GM19023 (cell line): Measurements from ENCODE around the gene PLEKHG5.

Experiments used
- ATAC-seq: cut with Tn5 transposase; IDR thresholded peaks from one replicate; pipeline ENCODE4 v1.9.1; 2021; ENCODE audit warnings: mild to moderate bottlenecking, moderate library complexity; ENCODE audit not compliant: unreplicated experiment

PLEKHG5 gene

DNA sequence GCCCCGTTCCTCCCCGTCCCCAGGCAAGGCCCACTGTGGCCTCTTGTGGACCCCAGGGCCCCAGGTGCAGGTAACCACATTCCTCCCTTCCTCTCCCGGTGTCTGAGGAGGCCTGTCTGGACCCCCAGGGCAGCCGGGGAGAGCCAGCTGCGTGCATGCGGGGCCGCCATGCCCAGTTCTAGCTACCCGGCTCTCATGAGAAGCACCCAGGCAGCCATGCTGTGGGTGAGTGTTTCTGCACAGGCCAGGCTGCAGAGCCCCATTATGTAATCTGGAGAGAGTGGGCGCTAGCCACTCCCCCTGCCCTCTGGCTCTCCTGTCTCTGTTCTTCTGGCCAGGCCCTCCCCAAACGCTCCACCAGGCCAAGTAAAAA, 18.4 kb upstream of the PLEKHG5 start:
- no peak for ATAC-seq

DNA sequence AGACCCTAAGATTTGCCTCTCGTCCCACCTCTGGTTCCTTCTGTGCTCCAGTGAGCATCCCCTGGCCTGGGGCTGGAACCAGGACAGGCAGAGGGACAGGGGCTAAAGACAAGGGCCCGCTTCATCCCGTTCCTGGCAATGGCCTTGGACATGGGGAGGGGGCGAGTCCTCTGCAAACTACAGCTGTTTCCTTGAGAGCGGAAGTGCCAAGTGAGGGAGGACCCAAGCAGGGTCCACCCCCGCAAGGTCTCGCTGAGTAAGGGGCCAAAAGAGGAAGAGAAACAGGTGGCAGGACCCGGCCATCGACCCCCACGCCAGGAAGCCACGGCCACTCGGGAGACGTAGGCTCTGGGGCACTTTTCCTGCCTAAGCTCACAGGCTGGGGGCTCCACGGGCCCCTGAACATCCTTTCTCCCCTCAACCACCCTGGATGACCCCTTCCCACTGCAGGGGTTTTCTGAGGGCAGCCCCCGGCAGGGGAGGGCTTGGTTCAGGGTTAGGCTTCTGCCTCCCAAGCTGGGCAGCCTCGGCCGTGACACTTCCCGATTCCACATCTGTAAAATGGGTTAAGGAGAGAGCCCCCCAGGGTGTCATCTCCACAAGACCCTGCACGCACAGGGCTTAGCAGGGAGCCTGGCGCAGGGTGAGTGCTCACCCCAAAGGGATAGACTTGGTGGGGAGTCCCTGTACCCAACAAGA, 17.9 kb upstream of the PLEKHG5 start:
- no peak for ATAC-seq

DNA sequence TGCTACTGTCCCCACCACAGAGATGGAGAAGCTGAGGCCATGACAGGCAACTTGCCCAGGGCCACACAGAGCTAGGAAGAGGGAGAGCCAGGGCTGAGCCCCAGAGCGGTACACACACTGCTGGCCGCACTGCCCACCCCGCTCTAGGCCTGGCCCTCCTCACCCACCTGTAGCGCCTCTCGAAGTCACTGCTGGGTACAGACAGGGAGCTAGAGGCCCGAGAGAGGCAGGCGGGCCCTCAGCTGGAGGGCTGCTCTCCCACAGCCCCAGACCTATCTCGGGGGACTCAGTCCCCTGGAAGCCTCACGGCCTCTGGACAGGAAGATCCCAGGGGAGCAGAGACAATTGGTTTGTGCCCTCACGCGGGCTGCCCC, 17.3 kb upstream of the PLEKHG5 start:
- no peak for ATAC-seq

DNA sequence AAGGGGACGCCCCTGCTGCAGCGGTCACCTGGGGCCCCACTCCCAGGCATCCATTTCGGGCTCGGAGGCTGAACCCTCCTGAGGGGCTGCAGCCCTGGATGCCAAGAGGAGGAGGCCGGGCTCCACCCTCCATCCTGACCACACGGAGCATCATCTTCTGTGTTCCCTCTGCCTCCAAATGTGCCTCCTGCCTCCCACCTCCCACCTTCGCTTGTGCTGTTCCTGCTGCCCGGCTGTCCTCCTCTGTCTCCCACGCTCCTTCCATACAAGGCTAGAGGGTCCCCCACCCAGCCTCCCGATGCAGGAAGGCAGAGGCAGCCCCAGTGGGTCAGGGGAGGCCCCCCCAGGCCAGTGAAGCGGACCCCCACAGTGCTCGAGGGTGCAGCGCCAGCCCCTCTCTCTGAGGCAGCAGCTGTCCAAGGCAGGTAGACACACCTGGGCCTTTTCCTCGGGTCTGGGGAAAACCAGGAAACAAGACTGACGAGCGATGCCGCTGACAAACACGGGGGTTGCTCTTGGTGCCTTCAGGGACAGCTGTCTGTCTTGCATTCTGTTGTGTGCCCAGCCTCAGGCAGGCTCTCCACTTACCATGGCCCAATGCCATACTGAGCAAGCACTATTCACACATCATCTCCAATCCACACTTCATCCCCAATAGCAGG, 16.8 kb upstream of the PLEKHG5 start:
- ATAC-seq: no peak

DNA sequence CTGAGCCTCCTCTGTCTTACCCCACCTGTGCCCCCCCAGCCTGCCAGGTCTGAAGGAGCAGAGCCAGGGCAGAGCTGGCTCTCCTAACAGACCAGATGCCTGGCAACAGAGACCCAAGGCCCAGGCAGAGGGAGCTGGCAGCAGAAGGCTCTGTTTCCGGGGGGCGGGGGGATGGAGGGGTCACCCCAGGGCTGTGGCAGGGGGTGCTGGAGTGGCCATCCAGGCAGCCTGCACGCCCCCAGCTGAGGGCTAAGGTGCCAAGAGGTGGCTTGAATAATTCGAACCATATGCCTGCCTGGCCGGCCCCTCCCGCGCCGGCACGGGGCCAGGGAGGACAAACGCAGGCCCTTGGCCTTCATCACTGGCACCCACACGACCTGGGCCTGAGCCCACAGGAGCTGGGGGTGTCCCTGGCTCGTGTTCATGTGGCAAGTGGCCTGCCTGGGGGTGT, 16.0 kb upstream of the PLEKHG5 start:
- no peak for ATAC-seq

DNA sequence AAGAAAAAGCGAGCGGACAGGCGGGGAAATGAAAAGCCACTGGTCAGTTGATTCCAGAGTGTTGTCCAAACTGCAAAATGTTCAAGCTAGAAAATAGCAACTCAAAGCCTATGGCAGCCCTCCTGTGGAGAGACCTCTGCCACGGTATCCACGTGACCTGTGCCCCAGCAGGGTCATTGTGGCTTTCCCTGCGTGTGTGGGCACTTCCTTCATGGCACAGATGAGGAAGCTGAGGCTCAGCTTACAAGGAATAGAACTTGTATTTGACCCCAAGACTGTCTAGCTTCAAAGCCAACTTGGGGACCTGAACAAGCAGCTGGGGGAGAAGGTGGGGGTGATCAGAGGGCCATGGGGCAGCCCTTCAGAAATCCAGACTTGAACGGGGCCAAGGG, 15.6 kb upstream of the PLEKHG5 start:
- no peak for ATAC-seq

DNA sequence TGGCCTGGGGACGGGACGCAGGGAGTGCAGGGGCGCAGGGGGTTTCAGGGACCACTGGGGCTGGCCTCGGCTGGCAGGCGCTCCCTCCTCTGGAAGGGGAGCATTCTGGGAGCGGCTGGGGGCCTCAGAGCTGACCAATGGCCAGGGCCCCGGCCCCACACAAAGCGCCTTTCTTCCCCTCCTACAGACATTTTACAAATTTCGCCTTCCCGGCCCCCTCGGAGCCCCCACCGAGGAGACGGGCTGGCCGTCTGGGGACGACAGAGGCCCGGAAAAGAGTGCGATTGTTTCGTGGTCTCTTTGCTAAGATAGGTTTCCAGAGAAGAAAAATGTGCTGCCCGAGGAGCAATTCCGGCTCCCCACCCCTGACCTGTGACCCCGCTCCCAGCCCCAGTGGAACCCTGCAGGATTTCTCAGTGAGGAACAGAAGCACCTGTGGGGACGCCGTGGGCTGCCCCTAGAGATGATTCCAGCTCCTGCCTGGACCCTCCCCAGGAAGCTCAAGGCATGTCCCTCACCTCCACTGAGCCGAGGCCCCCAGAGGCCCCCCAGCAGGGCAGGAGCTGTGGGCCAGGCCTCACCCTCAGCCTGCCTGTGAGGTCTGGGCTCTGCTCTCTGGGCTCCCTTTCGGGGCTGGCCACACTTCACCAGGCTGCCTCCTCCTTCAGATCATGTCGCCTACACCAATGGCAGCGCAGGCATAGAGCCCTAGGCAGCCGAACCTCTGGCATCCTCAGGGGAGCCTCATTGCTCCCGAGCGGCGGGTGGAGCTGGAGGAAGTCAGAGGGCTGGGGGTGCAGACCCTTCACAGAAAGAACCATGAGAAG, 15.0 kb upstream of the PLEKHG5 start:
- ATAC-seq: no peak

DNA sequence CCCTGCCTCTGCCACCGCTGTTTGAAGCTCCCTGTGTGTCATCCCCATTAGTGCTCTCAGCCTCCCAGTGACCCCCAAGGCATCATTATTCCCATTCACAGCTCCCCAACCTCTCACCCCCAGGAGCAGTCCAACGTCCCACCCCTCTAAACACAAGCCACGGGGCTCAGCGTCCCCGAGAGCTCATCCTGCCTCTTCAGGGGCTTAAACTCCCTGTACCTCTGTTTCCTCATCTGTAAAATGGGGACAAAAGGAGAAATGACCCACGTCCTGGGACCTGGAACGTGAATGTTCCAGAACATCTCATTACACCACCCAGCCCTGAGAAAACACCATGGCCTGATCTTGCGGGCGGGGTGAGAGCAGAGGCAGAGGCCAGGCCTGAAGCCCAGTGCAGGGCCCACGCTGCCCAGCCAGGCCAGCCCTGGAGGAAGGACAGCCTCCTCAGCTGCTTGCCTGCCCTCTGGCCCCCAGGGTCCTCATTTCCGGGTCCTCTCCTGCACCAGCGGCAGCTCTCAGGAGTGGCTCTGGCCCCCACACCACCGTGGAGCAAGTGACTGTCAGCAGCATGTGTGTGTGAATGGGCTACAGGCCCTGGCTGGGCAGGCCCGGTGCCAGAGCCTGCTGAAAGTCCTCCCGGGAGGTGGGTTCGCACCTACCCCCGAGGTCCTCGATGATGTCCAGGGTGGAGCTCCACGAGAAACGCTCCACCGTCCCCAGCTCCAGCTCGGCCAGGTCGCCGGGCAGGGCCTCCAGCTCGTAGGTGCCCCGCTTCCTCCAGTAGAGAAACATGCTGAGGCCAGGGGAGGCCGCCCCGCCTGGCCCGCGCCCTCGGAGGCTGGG, 14.1 kb upstream of the PLEKHG5 start:
- ATAC-seq: no peak

DNA sequence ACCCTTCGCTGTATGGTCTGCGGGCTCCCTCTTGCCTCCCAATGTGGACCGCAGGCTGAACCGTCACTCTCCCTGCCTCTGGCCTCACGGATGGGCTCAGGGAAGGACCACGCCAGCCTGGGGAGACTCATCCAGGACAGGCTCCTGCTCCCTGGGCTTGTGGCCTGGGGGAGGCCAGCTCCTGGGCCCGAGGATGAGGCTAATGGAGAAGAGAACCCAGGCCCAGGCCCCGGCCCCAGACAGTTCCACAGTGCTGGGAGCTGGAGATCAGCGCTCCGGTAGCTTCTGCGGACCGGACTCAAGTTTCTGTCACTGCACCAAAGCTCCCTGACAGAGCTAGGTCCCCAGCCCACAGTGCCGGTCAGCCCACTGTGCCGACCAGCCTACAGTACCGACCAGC, 13.4 kb upstream of the PLEKHG5 start:
- no peak for ATAC-seq

DNA sequence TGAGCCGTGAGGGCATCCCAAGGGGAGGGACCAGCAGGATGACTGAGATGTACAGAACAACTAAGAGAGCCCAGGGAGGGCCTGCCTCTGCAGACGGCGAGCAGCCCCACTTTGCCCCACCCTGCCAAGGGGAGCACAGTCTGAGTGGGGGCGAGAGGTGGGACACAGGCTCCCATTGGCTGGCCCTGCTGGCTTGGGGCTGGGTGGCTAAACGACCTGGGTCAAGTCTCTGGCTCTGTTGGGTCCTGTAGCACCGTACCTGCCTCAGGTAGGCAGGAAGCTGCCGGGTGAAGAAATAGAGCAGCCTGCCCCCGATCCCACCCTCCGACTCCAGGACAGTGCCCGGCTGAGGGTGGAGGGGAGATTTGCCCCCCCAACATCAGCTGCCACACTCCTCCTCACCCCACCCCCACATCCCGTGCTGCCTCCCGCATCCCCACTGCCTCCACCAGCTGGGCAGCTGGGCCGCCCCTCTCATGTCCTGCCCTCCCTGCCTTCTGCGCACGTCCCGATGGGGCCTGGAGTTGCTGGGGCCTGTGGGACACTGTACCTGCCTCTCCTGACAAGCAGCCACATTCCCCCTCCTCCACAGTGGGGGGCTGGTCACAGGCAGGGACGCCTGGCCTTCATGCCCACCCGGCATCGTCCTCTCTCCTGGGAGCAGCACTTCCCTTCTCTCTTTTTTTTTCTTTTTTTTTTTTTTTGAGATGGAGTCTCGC, 12.6 kb upstream of the PLEKHG5 start:
- no peak for ATAC-seq

DNA sequence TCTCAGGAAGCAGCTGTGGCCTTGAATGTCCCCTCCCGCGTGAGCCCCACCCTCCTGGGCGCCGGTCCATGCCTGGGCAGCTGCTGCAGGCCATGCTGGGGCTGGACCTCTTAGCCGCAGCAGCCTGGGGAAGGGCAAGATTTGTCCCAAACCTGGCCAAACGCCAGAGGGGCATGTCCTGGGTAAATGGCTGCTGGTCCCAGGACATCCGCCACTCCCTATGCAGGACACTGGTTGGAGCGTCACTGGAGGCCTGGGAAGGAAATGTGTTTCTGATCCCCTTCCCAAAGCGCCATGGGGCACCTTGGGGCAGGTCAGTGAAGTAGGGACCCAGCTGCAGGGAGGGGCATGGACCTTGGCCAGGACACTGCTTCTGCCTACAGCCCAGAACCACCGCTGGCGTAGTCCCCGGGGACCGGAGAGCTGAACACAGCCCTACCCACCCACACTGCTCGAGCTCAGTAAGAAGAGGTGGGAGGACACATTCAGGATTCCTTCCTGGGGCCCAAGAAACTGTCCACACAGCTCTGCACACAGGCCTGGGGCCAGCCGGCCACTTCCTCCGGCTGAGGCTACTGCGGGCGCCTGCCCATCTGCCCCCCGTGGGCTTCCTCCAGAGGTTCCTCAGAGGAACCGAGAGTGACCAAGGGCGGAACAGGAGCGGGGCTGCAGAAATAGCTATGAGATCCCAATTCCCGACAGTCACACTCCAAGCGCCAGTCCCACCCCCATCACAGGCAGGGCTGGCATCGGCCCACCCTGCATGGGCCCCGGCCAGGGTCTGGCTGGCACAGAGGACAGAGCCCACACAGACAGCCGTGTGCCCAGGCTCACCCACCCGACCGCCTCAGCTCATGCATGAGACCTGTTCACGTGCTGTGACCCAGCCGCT, 10.8 kb upstream of the PLEKHG5 start:
- ATAC-seq: no peak

DNA sequence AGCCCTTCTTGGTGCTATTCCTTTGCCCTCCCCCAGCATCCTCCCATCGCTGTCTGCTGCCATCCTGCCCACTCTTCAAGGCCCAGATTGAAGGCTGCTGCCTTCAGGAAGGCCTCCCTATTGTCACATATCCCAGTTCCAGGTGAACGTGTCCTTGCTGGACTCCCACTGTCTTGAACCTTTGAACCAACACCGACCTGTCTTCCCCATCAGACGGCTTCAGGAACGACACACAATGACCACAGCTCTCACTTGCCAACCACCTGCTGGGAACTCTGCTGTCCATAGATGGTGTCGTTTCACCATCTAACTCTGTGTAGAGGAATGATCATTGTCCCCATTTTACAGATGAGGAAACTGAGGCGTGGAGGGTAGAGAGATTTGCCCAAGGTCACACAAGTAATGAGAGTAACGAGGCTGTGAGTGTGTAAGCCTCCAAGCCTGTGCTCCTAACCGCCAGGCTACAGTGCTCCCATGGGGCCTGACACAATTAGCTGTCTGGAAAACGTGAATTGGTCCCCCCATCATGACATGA, 9.9 kb upstream of the PLEKHG5 start:
- no peak for ATAC-seq

DNA sequence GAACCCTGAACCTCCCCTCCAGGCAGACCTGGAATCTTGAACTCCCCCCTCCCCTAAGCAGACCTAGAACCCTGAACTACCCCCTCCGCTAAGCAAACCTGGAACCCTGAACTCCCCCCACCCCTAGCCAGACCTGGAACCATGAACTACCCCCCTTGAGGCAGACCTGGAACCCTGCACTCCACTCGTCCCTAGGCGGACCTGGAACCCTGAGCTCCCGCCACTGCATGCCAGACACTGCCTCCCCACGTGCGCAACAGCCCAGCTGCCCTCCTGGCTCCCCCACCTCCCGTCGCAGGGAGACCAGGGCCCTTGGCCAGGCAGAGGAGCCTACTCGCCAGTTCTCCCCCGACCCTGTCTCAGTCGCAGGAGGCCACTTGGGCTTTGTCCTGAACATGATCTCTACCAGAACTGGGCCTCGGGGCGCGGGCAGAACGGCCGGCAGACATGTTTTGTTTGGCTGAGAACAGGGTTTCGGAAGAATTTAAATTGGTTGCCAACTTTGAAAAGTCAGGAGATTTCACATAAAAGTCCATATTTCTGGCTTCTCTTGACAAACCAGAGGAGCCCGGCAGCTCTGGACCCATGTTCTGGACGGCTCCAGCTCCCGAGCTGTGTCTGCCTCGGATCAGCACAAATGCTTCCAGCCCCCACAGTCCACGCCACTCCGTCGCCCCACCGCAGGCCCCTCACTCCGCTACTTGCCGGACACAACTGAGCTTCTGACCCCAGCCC, 9.2 kb upstream of the PLEKHG5 start:
- no peak for ATAC-seq

DNA sequence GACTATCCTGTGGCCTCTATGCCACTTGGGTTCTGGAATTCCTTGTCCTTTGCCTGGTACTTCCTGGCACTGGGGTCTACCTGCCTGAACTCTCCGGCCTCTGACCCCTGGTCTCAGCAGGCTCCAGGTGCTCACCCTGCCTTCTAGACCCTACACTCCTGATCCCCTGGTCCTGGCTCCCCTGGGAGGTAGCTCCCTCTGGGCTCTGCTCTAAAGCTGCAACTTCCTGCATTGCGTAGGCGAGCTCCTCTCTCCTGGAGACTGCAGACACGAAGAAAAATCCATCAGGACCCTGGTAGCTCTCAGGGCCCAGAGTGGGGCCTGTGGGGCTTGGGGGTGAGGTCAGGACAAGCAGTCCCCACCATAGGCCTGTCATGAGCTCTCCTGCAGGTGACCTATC, 7.8 kb upstream of the PLEKHG5 start:
- no peak for ATAC-seq

DNA sequence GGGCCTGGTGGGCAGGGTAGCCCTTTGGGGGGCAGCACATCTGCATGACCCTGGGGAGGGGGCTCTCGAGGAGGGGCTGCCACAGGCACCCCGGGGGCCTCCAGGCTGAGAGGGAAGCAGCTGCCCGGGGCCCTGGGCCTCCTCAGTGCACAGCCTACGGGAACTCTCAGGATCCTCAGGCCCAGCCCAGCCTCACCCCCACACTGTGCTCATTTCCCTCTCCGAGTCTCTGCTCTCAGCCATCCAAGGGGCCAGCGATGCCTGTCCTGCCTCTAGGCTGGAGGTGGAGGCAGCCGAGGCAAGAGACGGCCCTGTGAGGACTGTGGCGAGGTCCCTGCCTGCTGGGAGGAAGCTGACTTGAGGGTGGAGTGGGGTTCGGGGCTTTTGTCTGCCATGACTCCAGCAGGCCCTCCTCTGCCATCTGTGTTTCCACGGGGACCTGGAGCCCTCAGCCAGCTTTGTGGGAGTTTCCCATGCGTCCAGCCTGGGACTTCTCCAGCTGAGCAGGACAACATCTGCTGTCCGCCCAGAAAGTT, 7.2 kb upstream of the PLEKHG5 start:
- no peak for ATAC-seq

DNA sequence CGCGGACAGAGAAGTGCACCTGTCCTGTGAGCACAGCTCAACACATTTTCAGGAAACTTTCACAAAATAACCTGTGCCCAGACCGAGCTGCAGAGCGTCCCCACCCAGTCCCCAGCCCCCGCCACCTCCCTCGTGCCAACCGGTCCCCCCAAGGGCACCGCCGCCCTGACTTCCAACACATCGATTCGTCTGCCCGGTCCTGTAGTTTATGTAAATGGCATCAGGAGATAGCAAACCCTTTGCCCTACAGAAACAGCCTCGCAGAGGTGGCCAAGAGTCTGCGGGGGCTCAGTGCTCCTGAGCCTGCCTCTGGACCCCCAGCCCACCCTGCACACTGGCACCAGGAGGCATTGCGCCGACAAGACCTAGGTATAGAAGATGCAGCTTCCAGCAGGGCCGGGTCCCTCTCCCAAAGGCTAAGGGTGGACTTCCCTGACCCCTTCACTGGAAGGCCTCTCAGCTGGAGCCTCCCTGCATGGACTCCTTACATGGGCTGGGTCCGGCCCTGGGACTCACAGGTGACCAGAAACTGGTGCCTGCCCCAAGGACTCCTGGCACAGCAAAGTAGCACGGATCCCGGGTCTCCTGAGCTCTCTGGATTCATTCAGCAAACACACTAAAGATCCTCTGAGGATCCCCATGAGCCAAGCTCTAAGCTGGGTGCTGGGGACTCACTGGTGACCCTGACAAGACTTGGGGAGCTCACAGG, 6.6 kb upstream of the PLEKHG5 start:
- no peak for ATAC-seq

DNA sequence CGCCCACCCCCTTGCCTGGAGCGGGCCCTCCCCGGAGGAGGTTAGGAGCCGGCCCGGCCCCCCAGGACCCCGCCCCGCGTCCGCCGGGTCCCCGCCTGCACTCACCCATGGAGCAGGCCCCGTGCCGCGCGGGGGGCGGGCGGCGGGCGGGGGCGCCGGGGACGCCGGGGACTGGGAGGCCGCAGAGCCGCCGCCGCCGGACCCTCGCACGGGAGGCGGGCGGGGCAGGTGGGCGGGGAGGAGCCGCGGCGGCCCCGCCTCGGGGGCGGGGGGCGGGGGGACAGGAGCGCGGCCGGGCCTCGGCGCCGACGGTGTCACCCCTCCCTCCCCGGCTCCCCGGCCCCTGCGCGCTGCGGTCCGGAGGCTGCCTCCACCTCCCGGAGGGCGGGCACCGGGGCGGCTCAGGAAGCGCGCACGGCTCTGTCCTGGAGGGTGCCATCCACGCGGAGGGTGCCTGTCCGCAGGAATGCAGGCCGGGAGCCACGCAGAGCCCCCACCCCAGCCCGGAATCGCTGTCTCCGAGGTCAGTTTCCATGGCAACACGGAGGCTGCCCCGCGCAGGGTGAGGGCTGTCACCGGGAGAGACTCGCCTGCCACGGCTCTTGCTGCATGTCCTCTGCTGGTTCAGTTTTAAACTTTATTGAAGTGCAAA, 5.9 kb upstream of the PLEKHG5 start:
- no peak for ATAC-seq
